Skeletal muscle cell (primary cell): ENCODE results near the gene PTH1R.

Experiments
- DNase-seq: peaks from one replicate; pipeline ENCODE4 v3.0.0-alpha.2; 2010; ENCODE audit warnings: low read depth
- H3K4me3 ChIP-seq: 2 replicates; pipeline ENCODE4 v1.5.1; 2011; ENCODE audit warnings: low read depth, mild to moderate bottlenecking, control low read depth, low read length, moderate library complexity

PTH1R gene

DNA sequence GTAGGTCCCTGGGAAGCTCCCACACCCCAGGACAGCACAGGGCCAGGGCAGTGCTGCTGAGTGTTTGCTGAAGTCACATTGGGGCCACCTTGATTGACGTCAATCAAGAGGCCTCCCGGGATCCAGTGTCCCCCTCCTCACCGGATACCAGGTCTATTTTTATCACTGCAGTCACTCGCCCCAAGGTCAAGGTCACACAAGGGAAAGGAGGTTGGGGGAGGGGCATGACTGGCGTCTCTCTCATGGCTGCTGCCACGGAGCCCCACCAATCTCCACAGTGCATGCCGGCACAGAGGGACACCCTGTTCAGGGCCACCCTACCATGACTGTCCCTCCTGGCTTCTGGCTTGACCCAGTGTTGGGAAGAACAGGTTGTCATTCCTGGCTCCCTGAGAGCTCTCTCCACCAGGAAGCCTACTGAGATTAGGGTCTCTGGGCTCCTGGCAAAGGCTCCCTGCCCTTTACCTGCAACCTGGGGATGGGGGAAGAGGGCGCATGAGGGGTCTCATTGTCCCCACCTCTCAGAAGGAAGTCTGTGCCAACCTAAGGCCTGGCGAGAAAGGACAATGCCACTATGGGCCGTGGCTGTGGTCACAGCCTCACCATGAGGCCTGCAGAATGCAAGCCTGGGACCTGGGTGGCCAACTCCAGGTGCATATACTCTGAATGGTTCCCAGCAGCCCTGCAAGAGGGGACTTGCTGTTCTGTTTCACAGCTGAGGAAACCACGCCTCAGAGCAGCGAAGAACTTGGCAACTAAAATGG is 15.7 kb upstream of the PTH1R start:
- no peak overlapping the region for H3K4me3 ChIP-seq
- DNase-seq = no peak

DNA sequence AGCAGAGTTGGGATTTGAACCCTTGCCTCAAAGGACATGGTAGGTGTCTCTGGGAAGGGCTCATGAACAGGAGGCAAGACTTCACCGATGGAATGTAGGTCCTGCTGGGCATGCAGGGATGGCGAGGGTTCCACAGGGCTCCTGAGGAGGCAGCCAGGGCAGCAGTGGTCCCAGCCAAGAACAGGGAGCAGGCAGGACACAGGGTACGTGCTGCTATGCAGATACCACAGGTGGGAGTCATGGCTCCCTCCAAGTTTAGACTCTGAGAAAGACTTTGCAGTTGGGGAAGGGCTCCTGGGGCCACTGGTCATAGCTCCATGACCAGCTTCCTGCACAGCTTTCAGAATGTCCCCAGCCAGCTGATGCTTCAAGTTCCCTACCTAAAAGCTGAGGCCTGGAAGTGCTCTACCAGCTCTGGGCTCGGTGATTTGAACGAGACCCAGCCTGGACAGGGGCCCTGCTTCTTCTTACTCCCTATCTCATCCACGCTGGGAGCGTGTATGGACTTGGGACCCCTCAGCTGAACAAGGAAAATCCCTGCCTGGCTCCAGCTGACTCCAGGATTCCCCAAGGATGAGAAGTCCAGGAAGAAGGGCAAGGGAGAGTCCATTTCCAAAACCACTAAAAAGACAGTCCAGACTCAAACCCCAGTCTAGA is 15.0 kb upstream of the PTH1R start:
- H3K4me3 ChIP-seq = no peak overlapping the region
- DNase-seq = no peak

DNA sequence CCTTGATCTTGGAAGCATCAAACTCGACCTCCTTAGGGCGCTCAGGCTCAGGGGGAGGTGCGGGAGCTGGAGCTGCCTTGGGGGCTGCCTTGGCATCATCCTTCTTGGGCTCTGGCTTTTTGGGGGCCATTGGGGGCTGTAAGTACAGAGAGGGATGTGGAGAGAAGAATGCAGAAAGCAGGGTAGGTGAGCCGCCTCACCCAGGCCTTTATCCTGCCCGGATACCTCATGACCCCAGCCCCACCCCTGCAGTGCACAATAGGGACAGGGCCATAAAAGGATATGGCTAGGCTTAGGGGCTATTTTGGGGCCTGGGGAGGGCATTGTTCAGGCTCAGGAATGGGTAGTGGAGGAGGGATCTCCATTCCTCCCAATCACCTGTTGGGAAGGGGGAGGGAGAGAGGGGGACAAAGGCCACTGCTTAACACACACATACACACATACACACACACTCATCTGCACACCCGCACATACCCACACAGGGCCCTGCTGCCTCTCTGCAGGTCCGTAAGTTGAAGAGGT is 14.2 kb upstream of the PTH1R start, which contains the start of gene MYL3:
TSS of gene MYL3 (minus strand) at position 184 of the 522 bp plus-strand sequence. CDS start at position 130, 54 bp downstream.
- no peak within 1 kb of the TSS for H3K4me3 ChIP-seq
- DNase-seq = no peak

DNA sequence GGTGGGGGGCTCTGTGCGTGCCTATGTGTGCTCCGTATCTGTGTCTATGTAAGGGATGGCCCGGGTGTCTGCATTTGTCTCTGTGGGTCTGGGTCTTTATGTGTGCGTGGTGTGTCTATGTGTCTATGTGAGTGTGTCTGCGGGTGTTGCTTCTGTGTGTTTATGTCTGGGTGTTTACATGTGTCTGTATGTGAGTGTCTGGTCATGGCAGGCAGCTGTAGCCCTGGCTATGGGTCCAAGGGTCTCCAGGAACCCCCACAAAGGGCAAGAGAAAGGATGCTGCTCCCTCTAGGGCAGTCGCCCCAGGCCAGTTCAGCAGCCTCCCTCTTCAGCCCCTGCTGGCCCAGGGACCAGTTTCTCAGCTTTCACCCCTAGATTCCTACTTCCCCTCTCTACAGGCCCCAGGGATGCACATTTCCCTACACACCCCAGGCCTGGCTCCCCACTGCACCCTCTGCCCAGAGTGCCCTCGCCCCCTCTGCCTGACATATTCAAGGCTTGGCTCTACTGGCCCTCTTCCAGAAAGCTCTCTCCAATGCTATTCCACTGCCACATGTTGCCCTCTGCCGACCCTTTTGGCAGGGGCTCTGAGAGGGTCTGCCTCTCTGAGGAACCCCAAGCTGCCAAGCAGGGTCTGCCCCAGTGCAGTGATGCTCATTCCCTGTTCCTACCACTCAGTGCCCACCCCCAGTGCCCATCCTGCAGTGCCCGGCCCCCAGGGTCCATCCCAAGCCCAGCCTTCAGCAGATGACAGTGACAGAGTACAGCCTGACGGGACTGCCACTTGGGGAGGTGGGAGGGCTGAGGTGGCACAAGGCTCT is 13.2 kb upstream of the PTH1R start:
- DNase-seq = no peak
- no peak overlapping the region for H3K4me3 ChIP-seq

DNA sequence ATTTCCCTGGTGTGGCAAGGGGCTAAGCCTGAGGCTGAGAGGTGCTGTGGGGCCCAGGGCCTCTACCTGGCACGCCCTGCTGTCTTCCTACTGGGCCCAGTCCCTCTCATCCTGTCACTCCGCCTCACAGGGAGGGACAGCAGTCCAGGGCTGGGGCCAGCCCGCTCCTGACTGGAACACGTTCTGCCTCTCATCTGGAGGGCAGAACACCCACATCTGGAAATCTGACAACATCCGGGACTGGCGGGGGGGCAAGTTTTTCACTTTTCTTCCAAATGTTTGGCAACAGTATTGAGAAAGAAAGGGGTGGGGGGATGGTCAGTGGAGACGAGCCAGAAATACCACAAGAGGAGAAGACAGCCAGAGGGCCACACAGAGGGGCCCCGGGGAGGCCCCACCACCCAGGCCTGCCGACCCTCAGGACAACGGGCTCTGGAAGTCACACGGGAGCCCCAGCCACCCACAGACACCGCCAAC is 12.5 kb upstream of the PTH1R start:
- no peak for DNase-seq
- no peak overlapping the region for H3K4me3 ChIP-seq

DNA sequence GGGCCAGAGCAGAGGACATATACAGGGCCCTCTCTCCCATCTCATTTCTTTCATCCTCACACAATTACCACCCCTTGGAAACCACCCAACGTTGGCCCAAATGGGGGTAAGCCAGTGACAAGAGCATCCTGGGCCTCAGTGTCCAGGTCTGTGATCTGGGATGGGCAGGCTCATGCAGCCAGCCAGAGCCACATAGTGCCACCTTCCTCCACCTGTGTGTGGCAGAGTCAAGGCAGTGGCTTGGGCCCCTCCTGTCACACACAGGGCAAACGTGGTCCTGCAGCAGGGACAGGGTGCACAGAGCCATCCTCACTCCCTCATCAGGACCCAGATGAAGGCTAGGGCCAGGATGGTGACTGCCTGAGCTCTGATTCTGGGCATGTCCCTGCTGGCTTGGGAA is 12.0 kb upstream of the PTH1R start:
- no peak overlapping the region for H3K4me3 ChIP-seq
- no peak for DNase-seq

DNA sequence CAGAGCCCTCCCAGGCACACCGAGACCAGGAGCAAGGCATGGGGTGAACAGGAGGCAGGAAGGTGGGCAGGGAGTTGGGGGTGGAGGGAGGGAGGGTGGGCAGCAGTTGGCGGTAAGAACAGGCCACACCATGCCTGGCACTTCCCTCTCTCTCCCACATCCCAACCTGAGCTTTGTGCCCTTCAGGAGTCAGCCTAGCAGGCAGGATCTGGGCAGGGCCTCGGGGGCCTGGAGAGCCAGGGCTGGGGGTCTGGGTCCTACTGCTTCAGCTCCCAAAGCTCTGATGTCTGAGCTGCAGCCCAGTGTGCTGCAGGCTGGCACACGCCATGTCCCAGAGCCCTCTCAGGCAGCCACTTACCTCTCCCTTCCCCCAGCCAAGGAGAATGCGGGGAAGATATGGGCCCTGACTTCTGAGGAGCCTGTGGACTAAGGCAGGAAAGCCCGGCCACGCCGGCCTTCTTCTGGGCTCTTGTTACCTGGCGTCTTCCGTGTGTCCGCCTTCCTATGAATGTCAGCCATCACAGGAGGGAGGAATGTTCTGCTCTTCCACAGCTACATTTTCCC is 11.4 kb upstream of the PTH1R start:
- H3K4me3 ChIP-seq = no peak overlapping the region
- DNase-seq = no peak

DNA sequence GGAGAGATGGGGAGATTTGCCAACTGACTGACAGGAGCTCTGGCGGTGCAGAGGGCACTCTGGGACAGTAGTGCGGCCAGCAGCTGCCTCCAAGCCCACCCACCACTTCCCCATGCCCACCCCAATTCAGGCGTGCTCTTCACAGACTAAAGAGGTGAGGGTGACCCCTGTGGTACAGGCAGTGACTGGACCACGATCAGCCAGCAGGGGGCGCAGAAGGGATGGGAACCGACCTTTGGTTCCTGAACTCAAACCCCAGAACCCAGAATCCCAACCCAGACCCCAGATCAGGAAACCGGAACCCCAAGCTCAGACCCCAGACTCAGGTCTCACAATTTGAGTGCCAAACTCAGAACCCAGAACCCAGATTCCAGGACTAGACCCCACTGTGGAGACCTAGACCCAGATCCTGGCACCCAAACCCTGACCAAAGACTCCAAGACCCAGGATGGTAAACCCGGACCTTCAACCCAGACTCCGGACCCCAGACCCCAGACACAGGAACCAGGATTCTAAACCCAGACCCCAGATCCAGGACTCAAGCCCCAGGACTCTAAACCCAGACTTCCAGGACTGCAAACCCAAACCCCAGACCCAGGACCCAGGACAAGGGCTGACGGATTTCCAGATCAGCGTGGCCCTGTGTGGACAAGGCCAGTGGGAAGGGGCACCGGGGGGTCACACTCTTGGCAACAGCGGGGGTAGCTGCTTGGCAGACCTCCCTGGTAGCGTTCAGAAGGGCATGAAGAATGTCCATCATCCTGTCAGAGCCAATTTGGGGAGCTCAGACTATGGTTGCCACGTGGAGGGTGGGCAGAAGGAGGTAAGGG is 10.6 kb upstream of the PTH1R start:
- DNase-seq = no peak
- H3K4me3 ChIP-seq = no peak overlapping the region

DNA sequence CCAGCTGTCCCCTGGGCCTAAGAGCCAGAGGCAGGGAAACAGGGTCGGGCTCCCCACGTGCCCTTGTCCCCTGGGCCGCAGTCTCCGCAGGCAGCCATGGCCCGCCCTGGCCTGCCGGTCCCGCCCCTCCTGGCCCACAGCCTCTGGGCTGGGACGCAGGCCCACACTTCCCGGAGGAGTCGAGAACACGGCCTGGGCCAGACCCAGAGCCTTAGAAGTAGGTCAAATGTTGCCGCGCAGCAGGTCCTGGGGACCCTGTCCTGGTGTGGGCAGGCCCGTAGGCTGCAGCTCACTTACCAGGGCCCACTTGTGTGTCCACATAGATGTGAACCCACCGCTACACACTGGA is 10.0 kb upstream of the PTH1R start:
- no peak for DNase-seq
- no peak overlapping the region for H3K4me3 ChIP-seq

DNA sequence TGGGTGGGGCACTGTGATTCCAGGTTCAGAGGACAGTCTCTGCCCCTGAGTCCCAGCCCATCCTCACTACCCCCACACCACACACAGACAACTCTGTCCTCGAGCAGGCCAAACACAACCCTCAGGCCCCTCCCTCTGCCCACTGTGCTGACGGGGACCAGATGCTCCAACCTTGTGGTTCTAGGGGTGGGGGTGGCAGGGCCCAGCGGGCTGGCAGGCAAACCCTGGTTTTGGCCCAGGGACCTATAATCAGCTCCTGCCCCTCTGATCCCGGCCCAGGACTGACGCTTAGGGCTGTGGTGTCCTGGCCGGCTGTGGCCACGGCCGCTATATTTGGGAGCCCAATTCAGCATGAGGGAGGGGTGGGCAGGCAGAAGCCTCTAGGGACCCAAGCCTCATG is 9.2 kb upstream of the PTH1R start:
- H3K4me3 ChIP-seq = no peak overlapping the region
- DNase-seq = no peak

DNA sequence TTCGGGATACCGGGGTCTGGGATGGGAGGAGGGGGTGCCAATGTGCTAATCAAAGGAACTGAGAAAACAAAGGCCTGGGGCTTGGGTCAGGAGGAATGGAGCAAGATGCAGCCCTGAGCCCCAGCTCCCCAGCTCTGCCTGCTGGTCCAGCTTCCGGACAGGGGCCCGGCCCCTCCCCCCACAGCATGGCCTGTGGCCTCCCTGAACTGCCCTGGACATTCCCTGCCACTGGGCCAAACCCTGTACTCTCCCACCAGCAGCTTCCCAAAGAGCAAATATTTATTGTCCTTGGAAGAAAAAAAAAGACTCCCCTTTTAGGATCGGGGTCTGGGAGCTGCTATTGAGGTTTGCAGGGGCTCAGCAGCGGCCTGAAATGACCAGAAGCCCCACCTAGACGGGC is 8.6 kb upstream of the PTH1R start:
- no peak for DNase-seq
- no peak overlapping the region for H3K4me3 ChIP-seq

DNA sequence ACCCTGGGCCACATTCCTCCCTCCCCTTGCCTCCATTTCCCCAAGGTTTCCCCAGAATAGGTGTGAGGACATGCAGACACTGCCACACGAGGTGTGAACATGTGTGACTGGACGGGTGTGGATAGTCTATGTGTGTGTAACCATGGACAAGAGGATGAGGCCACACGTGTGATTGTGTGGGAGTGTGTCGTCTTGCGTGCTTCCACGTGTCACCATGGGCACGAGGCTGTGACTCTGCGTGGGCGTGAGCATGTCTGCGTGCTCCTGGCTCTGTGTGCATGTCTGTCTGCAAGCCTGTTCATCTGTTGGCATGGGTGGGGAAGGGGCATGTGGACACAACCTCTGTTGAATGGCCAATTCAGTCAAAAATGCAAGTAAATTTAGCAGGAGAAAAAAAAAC is 8.1 kb upstream of the PTH1R start:
- no peak for DNase-seq
- H3K4me3 ChIP-seq = no peak overlapping the region

DNA sequence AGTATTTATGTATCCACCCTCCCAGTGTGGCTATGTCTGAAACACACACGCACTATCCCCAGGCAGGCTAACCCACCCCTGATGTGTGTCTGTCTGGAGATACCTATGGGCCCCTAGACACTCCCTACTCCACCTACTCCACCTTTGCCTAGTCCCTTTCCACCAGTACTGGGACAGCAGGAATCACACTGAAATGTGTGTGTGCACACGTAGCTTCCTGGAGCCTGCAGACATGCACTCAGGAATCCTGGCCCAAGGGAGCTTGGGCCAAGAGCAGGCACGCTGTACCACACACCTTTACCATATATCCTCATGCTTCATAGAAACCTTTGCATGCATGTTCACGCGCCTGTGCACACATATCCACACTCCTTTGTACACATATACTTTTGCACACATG is 6.9 kb upstream of the PTH1R start:
- DNase-seq = no peak
- no peak overlapping the region for H3K4me3 ChIP-seq

DNA sequence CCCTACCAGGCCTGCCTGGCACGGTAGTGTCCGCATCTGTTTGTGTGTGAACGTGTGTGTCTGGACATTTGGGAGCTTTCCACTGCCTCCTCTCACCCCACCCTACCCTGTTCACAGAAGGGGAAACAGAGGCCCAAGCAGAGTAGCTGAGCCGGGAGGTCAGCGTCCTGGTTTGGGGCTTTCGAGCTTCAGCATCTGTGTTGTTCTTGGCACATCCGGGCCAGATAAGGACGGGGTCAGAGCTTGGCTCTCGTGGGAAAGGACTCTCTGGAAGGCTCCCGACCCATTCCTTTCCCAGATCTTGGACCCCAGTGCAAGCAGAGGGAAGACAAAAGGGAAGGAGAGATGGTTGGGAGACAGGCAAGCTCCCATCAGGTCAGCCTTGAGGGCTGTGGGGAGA is 6.3 kb upstream of the PTH1R start:
- H3K4me3 ChIP-seq = no peak overlapping the region
- no peak for DNase-seq

DNA sequence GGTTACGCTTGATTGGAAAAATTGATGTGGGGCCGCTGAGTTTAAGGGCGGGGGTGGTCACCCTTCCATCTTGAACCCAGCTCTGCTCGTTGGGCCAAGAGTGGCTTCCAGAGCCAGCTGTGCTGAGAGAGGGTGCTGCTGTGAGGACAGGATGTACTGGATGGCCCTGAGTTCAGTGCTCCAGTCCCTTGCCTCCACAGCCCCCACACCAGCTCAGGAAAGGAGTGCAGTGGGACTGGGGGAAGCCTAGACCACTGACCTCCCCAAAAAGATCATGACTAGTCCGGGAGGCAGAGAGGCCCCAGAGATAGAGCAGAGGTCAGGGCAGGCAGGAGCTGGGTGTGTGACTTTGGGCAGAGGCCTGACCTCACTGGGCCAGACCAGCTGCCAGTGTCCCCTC is 4.0 kb upstream of the PTH1R start:
- no peak for DNase-seq
- H3K4me3 ChIP-seq = no peak overlapping the region

DNA sequence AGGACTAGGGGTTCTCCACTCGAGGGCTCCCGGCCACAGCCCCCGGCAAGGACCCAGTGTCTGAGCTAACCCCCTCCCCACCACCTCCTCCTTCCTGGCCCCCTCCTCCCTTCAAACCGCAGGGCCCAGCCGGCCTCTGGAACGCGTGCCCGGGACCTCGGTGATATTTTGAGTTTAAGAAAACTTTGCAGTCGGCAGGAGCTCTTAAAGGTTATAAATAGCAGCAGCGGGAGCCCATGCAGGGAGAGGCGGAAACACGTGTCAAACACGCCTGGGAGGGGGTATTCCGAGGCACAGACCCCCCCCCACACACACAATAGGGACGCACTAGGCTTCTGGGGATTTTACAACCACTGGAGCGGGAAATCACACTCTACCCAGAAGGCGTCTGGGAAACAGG is 3.1 kb upstream of the PTH1R start:
- DNase-seq = no peak
- H3K4me3 ChIP-seq = no peak overlapping the region

DNA sequence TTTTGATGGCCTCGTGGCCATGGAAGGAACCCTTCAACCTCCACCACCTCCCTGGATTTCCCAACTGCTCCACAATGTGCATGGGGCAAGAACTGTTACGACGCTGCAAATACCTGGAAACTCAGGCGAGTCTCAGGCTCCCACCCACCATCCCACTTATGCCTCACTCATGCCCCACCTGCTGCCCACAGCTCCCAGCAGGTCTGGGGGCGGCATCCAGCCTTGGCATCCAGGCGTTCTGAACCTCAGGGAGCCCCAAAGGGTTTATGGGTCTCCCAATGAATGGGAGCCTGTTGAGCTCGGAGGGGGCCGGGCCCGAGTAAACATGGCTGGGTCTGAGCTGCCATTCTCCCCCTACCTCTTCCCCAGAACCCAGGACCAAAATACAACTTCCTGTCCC is 2.0 kb upstream of the PTH1R start:
- no peak overlapping the region for H3K4me3 ChIP-seq
- DNase-seq = no peak

DNA sequence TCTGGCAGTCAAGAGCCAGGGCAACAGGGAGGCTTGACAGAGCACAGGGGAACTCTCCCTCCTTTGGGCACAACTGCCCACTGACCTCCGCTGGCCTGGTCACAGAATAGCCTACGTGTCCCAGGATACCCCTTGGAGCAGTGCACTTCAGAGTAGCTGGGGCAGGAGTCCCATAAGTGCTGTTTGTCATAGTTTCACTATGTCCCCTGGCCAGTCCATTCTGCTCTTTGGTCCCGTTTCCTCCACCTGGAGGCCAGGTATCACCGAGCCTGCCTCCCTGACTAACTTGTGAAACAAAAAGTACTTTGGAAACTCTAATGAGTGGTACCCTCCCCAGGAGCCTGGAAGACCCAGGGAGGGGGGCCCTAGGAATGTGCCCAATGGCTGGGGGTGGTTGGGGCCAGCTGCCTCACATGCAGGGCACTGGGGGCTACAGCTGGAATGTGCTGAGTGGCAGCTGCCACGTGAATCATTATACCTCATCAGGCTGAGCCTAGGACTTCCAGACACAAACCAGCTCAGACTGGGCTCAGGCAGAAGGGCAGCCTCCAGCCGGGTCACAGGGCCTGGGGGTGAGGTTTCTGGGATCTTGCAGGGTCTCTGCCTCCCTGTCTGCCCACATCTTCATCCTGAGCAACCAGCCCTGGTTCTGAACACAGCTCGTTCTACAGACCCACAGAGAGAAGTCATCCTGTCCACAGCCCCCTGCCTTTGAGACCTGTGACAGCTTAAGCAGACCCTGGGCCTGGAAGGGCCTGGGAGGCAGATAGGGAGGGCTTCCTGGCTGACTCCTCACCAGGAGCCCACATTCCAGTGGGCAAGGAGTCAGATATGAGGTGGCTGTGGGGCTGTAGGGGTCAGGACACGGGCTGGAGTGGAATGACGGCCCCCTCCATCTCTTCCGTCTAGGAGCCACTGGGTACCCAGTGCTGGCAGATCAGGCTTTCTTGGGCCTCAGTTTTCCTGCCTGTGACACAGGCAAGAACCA is 914 bp upstream of the PTH1R start:
- H3K4me3 ChIP-seq = no peak overlapping the region
- no peak for DNase-seq
